Measurements from ENCODE around the gene PNMA6E. TPM values are rescaled to one million over a fixed set of nuclear protein-coding genes. Genes with fewer than 3 reads are reported as not detected.
A peak's percentile ranks its signal among the peaks of the same experiment; 100 is the strongest.
"Not testable (repeated sequence)": the region's sequence is repeated elsewhere in the genome, so short reads cannot be mapped to it uniquely, and the experiment has no call there.

The PNMA6E gene
- total RNA-seq, 2 donors from 2014 or later = 6.9 TPM; not detected in 1

DNA sequence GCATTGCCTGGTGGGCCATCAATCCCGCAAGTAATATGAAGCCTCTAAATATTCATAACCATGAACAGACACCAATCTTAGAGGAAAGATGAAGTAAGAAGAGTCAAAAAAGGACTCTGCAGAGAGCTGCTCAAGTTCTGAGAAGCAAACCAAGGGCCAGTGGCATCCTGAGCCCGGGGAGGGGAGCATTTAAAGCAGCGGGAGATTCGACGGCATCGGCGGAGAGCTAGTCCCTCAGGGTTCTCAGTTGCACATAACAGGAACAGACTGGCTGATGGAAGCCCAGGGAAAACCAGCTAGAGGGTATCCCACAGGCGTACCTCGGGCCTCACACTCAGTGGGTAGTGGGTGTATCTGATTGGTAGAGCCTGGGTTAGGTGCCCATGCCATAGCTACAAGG, 4.9 kb upstream of the PNMA6E start:
- TF ChIP-seq, protein P1, sequence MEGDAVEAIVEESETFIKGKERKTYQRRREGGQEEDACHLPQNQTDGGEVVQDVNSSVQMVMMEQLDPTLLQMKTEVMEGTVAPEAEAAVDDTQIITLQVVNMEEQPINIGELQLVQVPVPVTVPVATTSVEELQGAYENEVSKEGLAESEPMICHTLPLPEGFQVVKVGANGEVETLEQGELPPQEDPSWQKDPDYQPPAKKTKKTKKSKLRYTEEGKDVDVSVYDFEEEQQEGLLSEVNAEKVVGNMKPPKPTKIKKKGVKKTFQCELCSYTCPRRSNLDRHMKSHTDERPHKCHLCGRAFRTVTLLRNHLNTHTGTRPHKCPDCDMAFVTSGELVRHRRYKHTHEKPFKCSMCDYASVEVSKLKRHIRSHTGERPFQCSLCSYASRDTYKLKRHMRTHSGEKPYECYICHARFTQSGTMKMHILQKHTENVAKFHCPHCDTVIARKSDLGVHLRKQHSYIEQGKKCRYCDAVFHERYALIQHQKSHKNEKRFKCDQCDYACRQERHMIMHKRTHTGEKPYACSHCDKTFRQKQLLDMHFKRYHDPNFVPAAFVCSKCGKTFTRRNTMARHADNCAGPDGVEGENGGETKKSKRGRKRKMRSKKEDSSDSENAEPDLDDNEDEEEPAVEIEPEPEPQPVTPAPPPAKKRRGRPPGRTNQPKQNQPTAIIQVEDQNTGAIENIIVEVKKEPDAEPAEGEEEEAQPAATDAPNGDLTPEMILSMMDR (IDR thresholded peaks at IDR 0.05) = no peak
- TF ChIP-seq POLR2A (IDR thresholded peaks at IDR 0.05) (no peak), POLR2AphosphoS5 (IDR thresholded peaks at IDR 0.05) (no peak)
- no peak for DNase-seq (ENCODE audit: low spot score)
- 96% methylated on average over 9 of the region's 9 CpGs for WGBS
- H3K4me3 ChIP-seq = no peak overlapping the region
- H3K27ac ChIP-seq = no peak overlapping the region
- intact Hi-C loops (cut with DNase I) = no loop called here
- no peaks in the 10 kb centered on the region for H3K36me3 ChIP-seq
- H3K9me3 ChIP-seq = no peaks in the 10 kb centered on the region
- no peaks in the 10 kb centered on the region for H3K4me1 ChIP-seq (replicated peaks)
- no peaks in the 10 kb centered on the region for H3K27me3 ChIP-seq (replicated peaks; ENCODE audit: insufficient read depth)

DNA sequence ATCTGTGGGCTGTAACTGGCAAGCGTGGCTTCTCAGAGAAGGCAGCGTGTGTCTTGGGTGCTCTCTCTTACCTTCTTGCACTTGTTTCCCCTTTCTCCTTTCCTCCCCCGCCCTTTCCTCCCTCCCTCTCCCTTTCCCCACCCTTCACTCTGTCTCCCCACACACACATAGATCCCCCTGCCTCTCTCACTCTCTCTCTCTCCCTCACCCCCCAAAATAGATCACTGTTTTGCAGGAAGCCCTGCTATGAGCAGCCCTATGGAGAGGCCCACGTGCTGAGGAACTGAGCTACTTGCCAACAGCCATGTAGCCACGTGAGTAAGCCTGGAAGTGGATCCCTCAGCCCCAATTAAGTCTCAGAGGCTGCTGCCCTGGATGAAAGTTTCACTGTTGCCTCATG, 4.3 kb upstream of the PNMA6E start:
- Histone ChIP-seq H3K36me3 (no peaks in the 10 kb centered on the region), H3K27ac (no peak overlapping the region), H3K9me3 (no peaks in the 10 kb centered on the region), H3K4me3 (no peak overlapping the region), H3K4me1 (replicated peaks) (no peaks in the 10 kb centered on the region), H3K27me3 (replicated peaks; ENCODE audit: insufficient read depth) (no peaks in the 10 kb centered on the region)
- intact Hi-C loops (cut with DNase I) = no loop called here
- TF ChIP-seq POLR2A (IDR thresholded peaks at IDR 0.05) (no peak), POLR2AphosphoS5 (IDR thresholded peaks at IDR 0.05) (no peak)
- TF ChIP-seq, protein P1 (IDR thresholded peaks at IDR 0.05) = no peak
- DNase-seq (ENCODE audit: low spot score) = no peak
- WGBS = 55% methylated on average over 5 of the region's 5 CpGs

DNA sequence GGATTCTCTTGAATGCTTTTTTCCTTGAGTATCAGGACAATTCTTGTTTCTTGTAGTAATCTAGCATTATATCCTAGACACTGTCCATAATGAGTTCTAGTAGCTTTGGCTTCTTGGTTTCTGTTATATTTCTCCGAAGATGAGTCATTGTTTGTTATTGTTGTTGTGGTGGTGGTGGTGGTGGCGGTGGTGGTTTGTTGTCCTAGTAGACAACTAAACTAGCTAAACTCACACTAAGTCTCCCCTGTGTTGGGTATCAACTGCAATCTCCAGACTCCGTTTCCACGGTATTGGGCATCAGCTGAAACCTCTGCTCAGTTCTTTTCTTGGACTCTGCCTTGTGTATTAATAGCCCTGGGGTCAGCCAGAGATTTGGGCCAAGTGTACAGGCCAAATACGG, 3.2 kb upstream of the PNMA6E start:
- DNase-seq (ENCODE audit: low spot score); H3K27me3 ChIP-seq (replicated peaks; ENCODE audit: insufficient read depth); H3K4me1 ChIP-seq (replicated peaks); H3K36me3 ChIP-seq; H3K27ac ChIP-seq; intact Hi-C loops (cut with DNase I); H3K4me3 ChIP-seq; H3K9me3 ChIP-seq: not testable (repeated sequence)
- WGBS = 85% methylated on average over 5 of the region's 5 CpGs

DNA sequence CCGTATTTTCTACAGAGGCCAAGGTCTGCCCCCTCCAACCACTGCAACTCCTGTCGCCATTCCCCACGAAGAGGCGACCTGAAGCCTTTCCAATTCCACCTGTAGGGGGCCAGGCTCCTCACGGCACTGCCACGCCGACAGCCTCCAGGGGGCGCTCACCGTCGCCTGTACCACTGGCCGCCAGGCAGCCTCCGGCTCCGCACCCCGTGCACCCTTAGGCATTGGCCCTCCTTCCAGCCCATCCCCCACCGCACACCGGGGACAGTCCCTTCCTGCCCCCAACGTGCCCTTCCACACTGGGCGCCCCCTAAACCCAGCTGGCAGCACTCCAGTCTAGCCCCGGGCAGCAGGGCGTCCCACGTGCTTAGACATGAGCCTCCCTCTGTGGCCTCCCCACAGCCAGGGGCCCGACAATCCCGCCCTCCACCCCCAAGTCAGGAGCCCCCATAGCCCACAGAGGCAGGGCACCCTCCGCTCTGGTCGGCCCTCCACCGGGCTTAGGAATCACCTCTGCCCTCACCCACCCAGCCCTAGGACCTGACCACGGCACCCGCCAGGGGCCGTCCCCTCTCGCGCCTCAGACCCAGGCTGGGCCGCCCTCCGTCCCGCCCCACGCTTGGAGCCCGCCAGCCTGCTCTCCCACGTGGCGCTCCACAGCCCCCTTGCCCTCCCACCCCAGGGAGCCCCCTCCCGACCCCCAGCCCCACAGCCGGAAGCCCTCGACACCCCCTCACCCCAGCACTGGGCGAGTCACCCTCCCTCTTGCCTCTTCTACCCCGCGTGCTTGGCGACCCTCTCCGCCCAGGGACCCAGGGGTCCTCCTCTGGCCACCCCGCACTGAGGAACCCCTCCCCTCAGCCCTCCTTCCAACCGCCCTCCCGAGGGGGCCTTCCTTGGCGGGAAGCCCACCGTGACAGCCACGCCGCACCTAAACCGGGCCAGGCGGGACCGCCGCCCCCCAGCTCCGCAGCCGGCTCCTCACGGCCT, 711 bp downstream of the PNMA6E start:
- Histone ChIP-seq H3K36me3 (no peaks in the 10 kb centered on the region), H3K27ac (no peak overlapping the region), H3K27me3 (replicated peaks; ENCODE audit: insufficient read depth) (no peaks in the 10 kb centered on the region), H3K4me3 (no peak overlapping the region), H3K4me1 (replicated peaks) (no peaks in the 10 kb centered on the region), H3K9me3 (no peaks in the 10 kb centered on the region)
- WGBS = 83% methylated on average over 31 of the region's 60 CpGs
- TF ChIP-seq, protein P1 (IDR thresholded peaks at IDR 0.05) = peak in 1 of 4 experiments; percentile 26
- no peak for TF ChIP-seq POLR2AphosphoS5 (IDR thresholded peaks at IDR 0.05)
- intact Hi-C loops (cut with DNase I) = no loop called here
- DNase-seq (ENCODE audit: low spot score) = no peak

DNA sequence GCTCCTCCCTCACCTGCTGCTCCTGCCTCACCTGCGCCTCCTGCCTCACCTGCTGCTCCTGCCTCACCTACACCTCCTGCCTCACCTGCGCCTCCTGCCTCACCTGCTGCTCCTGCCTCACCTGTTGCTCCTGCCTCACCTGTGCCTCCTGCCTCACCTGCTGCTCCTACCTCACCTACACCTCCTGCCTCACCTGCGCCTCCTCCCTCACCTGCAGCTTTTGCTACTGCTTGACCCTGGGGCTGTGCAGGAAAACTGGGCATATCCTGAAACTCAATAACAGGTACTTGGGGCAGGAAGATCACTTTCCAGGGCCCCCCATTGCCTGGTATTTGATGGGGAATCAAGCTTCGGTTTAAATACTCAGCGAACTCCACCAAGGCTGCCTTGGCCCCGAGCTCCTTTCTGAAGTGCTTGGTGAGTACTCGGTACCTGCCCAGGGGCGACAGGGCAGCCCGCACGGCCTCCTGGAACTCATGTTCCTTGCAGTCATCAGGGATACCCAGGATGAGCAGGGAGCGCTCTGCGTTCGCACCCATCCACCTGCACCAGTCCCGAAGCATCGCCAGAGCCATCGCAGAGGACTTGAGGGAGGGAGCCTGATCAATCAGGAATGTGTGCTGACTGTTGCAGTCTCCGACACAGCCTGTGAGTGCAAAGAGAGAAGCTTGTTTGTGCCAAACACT, 2.7 kb downstream of the PNMA6E start:
- Histone ChIP-seq H3K9me3 (no peaks in the 10 kb centered on the region), H3K27ac (no peak overlapping the region), H3K4me3 (no peak overlapping the region), H3K36me3 (no peaks in the 10 kb centered on the region), H3K27me3 (replicated peaks; ENCODE audit: insufficient read depth) (no peaks in the 10 kb centered on the region), H3K4me1 (replicated peaks) (no peaks in the 10 kb centered on the region)
- 87% methylated on average over 11 of the region's 17 CpGs for WGBS
- intact Hi-C loops (cut with DNase I) = no loop called here
- no peak for DNase-seq (ENCODE audit: low spot score)
- TF ChIP-seq, protein P1 (IDR thresholded peaks at IDR 0.05) = no peak
- TF ChIP-seq POLR2AphosphoS5 (IDR thresholded peaks at IDR 0.05) = no peak
- TF ChIP-seq POLR2A (IDR thresholded peaks at IDR 0.05) = no peak

Measured in prostate gland (tissue), 2 donors.